ENCODE measurements around the gene NDUFS4.
"Not testable (repeated sequence)": the region's sequence is repeated elsewhere in the genome, so short reads cannot be mapped to it uniquely, and the experiment has no call there.

NDUFS4 gene

GRCh38 chr5:53560506-53561191 lies at the start of gene NDUFS4:
TSS of gene NDUFS4 (plus strand) at chr5:53560639. CDS start at chr5:53560663, 24 bp downstream.
- no peak for TF ChIP-seq CTCF (IDR thresholded peaks at IDR 0.05; ENCODE audit: low read depth, low read length)

GRCh38 chr5:53512539-53512938 lies 47.9 kb upstream of the NDUFS4 start:
- no peak for TF ChIP-seq CTCF (IDR thresholded peaks at IDR 0.05; ENCODE audit: low read depth, low read length)
- H3K4me3 ChIP-seq (ENCODE audit: low read depth, low read length), result no peak overlapping the region

More at GRCh38 chr5:53560506-53561191, at the start of gene NDUFS4:
- peak within 1 kb of the TSS; percentile 95 for H3K4me3 ChIP-seq (ENCODE audit: low read depth, low read length)

GRCh38 chr5:53515988-53516387 lies 44.5 kb upstream of the NDUFS4 start:
- H3K4me3 ChIP-seq (ENCODE audit: low read depth, low read length), result no peak overlapping the region
- TF ChIP-seq CTCF (IDR thresholded peaks at IDR 0.05; ENCODE audit: low read depth, low read length), result no peak

- no peak overlapping the region for H3K4me3 ChIP-seq (ENCODE audit: low read depth, low read length)
- no peak for TF ChIP-seq CTCF (IDR thresholded peaks at IDR 0.05; ENCODE audit: low read depth, low read length)
Measured at GRCh38 chr5:53520813-53521212, 39.6 kb upstream of the NDUFS4 start.

GRCh38 chr5:53537711-53538110 lies 22.7 kb upstream of the NDUFS4 start:
- TF ChIP-seq CTCF (IDR thresholded peaks at IDR 0.05; ENCODE audit: low read depth, low read length), result no peak

GRCh38 chr5:53540739-53541138 lies 19.7 kb upstream of the NDUFS4 start:
- not testable (repeated sequence) for H3K4me3 ChIP-seq (ENCODE audit: low read depth, low read length)

More at GRCh38 chr5:53537711-53538110, 22.7 kb upstream of the NDUFS4 start:
- no peak overlapping the region for H3K4me3 ChIP-seq (ENCODE audit: low read depth, low read length)

- TF ChIP-seq CTCF (IDR thresholded peaks at IDR 0.05; ENCODE audit: low read depth, low read length), result no peak
- H3K4me3 ChIP-seq (ENCODE audit: low read depth, low read length), result no peak overlapping the region
Measured at GRCh38 chr5:53541859-53542258, 18.6 kb upstream of the NDUFS4 start.

- H3K4me3 ChIP-seq (ENCODE audit: low read depth, low read length), result no peak overlapping the region
- no peak for TF ChIP-seq CTCF (IDR thresholded peaks at IDR 0.05; ENCODE audit: low read depth, low read length)
Measured at GRCh38 chr5:53542926-53543325, 17.5 kb upstream of the NDUFS4 start.

Measured in WI38 (cell line).